Activated T-cell treated with anti-CD3 and anti-CD28 coated beads, Interleukin-2, amount 50 U/mL, for 72 hours (primary cell): Measurements from ENCODE around the gene PMPCB. TPM values are rescaled to one million over a fixed set of nuclear protein-coding genes. Genes with fewer than 3 reads are reported as not detected.
"Not testable (repeated sequence)": the region's sequence is repeated elsewhere in the genome, so short reads cannot be mapped to it uniquely, and the experiment has no call there.

Source experiments
- ATAC-seq, 2 donors: fragments of 150-1000 bp; cut with Tn5 transposase; replicated peaks in 1 of 2; 2 replicates each; pipeline ENCODE4 v1.10.0; 2021; ENCODE audit warnings: moderate library complexity in 2 of 2, mild to moderate bottlenecking in 1 of 2
- DNase-seq, 2 donors: peaks; one replicate each; pipeline ENCODE4 v3.0.0; 2021 to 2022; ENCODE audit warnings: mixed read lengths in 1 of 2
- H3K27ac Mint-ChIP-seq: one replicate; pipeline ENCODE4 v1.8.0; 2022; ENCODE audit warnings: mild to moderate bottlenecking, moderate library complexity, mixed read lengths
- H3K27me3 Mint-ChIP-seq: one replicate; pipeline ENCODE4 v1.8.0; 2022; ENCODE audit warnings: low read depth, mixed read lengths
- H3K36me3 Mint-ChIP-seq, 2 donors: one replicate each; pipeline ENCODE4 v1.8.0; 2022; ENCODE audit warnings: mixed read lengths in 2 of 2, mild to moderate bottlenecking in 1 of 2; ENCODE audit not compliant: insufficient read depth in 2 of 2
- H3K4me1 Mint-ChIP-seq: one replicate; pipeline ENCODE4 v1.8.0; 2022; ENCODE audit warnings: low read depth, mixed read lengths
- H3K4me3 Mint-ChIP-seq, 2 donors: one replicate each; pipeline ENCODE4 v1.8.0; 2022; ENCODE audit warnings: mild to moderate bottlenecking in 2 of 2, mixed read lengths in 2 of 2, moderate library complexity in 2 of 2
- H3K9me3 Mint-ChIP-seq, 2 donors: one replicate each; pipeline ENCODE4 v1.8.0; 2022; ENCODE audit warnings: mixed read lengths in 2 of 2
- total RNA-seq, 2 donors: library from RNA; stranded (reverse); gene quantifications; one replicate each; pipeline ENCODE4 v1.2.3, GENCODE V29; 2022

PMPCB gene, protein sequence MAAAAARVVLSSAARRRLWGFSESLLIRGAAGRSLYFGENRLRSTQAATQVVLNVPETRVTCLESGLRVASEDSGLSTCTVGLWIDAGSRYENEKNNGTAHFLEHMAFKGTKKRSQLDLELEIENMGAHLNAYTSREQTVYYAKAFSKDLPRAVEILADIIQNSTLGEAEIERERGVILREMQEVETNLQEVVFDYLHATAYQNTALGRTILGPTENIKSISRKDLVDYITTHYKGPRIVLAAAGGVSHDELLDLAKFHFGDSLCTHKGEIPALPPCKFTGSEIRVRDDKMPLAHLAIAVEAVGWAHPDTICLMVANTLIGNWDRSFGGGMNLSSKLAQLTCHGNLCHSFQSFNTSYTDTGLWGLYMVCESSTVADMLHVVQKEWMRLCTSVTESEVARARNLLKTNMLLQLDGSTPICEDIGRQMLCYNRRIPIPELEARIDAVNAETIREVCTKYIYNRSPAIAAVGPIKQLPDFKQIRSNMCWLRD
- 10 to 100 TPM; 89.7 to 96.1 TPM for total RNA-seq

DNA sequence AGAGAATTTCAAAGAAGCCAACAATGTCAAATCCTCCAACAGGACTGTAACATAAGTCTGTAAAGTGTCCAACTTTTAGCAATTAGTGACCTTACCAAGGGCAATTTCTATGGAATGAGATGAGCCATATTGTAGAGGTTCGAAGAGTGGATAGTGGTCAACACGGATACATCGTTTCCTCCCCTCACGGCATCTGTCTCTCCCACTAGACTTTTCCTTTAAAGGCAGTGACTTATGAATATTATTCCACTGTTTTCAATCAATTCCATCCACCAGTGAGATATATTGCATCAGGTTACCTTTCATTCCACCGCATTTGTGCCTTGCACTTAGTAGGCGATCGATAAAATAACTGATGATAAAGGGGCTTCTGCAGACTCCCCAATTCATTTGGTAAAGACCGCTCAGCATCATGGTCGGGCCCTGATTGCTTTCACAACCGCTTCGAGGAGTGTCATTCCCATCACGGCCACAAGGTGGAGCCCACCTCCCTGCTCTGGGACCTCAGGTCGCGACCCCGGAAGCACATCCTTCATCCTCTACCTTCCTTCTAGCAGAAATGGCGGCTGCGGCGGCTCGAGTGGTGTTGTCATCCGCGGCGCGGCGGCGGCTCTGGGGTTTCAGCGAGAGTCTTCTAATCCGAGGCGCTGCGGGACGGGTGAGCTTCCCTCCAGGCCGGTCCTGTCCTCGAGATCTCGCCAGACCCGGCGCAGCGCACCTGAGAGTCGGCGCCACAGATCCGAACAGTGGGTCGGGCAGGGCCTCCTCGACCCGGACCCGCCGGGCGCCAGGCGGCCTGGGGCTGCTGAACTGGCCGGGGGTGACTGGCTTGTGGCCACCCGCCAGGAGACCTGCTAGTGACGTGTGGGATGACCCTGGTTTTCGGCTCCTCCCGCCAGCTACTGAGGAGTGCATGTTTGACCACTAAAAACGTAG lies at the start of gene PMPCB:
Gene PMPCB (plus strand): TSS at position 535 of the 936 bp plus-strand sequence. CDS start 25 bp downstream, at position 560.
- Mint-ChIP-seq H3K4me3 (peak within 1 kb of the TSS; percentile 94 to 99), H3K36me3 (peaks cover 0 to 12% of the 10 kb centered on the region in 2 donors), H3K27ac (peak within 1 kb of the TSS; percentile 98), H3K9me3 (no peaks in the 10 kb centered on the region), H3K27me3 (no peaks in the 10 kb centered on the region), H3K4me1 (peaks cover 45% of the 10 kb centered on the region)
- ATAC-seq (peak; percentile 97), DNase-seq (peak; percentile 97 to 98)

DNA sequence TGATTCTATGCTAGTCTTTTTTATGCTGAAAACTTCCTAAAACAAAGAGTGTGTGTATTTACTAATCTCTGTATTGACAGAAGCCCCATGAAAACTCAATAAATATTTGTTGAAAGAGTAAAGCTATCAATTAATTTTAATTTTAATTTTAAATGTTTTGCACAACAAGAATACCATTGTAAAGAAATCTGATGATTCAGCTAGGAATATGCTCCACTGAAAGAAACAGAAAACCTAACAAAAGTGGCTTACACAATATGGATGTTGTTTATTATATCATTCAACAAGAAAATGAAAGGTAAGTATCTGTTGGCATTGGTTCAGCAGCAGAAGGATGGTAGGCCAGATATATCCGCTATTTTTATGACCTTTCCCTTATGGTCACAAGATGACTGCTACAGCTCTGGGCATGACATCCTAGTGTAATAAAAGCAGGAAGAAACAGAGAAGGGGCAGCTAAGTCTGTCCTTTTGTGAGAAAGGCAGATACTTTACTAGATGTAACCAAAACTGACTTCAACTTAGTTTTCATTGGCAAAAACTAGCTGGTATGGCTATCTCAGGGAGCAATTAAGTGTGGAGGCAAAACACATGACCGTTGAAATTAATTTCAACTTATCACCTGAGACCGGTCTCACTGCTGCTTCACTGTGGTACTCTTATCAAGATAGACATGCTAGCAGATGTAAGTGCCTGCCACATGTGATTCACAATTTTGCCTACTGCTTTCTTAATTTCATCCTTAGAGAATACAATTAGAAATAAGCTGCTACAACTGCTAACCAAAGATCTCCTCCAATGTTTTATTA lies 43.3 kb upstream of the PMPCB start:
- H3K4me3 Mint-ChIP-seq, H3K27me3 Mint-ChIP-seq, H3K4me1 Mint-ChIP-seq, DNase-seq, ATAC-seq, H3K36me3 Mint-ChIP-seq, H3K9me3 Mint-ChIP-seq, H3K27ac Mint-ChIP-seq: not testable (repeated sequence)

DNA sequence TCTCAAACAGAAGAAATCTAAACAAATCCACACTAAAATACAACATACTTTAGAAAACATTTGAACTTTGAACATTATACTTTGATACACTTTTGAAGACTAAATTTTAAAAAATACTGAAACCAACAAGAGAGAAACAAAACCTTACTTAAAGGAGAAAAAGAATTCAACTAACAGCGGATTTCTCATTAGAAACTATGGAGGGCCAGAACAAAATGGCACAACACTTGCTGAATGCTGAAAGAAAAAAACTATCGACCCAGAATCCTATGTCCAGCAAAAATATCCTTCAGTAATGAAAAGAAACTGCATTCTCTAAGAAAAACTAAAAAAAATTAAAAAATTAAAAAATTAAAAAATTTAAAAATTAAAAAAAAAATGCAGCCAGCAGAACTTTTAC lies 33.2 kb upstream of the PMPCB start:
- not testable (repeated sequence) for H3K27ac Mint-ChIP-seq, H3K36me3 Mint-ChIP-seq, H3K4me1 Mint-ChIP-seq, H3K4me3 Mint-ChIP-seq, ATAC-seq, DNase-seq, H3K9me3 Mint-ChIP-seq, H3K27me3 Mint-ChIP-seq

DNA sequence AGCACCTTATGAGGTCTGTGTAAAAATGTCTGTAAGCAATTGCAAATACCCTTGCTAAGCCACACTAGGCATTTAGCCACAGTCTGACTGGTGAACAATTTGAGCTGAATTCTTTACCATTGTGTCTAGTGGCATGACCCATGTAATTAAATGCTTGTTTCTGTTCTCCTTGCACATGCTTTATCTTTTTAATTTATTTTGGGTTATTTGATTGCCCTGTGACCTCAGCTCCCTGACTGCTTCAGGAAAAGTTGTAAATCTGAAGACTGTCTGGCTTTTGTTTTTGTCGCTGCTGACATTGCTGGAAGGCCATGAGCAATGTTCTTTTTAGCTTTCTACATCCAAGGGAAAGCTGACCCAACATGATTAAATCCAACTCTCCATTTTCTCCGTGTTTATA lies 31.0 kb upstream of the PMPCB start:
- H3K27me3 Mint-ChIP-seq, DNase-seq, H3K36me3 Mint-ChIP-seq, ATAC-seq, H3K9me3 Mint-ChIP-seq, H3K27ac Mint-ChIP-seq, H3K4me1 Mint-ChIP-seq, H3K4me3 Mint-ChIP-seq: not testable (repeated sequence)

DNA sequence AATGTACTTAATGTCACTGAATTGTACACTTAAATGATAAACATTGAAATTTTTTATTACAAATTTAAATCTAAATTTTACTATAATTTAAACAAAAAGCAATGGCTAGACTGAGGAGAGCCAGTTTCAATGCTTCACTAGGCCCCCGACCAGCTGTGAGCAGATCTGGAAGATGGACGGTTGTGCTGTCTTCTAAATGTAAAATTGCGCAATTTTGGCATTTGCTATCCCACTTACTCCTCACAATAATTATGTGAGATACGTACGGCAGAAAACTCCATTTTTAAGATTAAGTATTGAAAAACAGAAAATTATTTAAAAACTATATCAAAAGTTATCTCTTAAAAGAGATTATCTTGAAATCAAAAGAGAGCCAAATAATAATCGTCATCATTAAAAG lies 23.9 kb upstream of the PMPCB start:
- not testable (repeated sequence) for ATAC-seq, DNase-seq, H3K36me3 Mint-ChIP-seq, H3K27me3 Mint-ChIP-seq, H3K4me1 Mint-ChIP-seq, H3K9me3 Mint-ChIP-seq, H3K27ac Mint-ChIP-seq, H3K4me3 Mint-ChIP-seq

DNA sequence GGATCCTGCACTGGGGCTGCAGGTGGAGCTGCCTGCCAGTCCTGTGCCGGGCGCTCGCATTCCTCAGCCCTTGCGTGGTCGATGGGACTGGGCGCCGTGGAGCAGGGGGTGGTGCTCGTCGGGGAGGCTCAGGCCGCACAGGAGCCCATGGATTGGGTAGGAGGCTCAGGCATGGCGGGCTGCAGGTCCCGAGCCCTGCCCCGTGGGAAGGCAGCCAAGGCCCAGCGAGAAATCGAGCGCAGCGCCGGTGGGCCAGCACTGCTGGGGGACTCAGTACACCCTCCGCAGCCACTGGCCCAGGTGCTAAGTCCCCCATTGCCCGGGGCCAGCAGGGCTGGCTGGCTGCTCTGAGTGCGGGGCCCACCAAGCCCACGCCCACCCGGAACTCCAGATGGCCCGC lies 22.4 kb upstream of the PMPCB start:
- H3K36me3 Mint-ChIP-seq, H3K4me3 Mint-ChIP-seq, H3K9me3 Mint-ChIP-seq, H3K27me3 Mint-ChIP-seq, H3K27ac Mint-ChIP-seq, DNase-seq, H3K4me1 Mint-ChIP-seq, ATAC-seq: not testable (repeated sequence)

DNA sequence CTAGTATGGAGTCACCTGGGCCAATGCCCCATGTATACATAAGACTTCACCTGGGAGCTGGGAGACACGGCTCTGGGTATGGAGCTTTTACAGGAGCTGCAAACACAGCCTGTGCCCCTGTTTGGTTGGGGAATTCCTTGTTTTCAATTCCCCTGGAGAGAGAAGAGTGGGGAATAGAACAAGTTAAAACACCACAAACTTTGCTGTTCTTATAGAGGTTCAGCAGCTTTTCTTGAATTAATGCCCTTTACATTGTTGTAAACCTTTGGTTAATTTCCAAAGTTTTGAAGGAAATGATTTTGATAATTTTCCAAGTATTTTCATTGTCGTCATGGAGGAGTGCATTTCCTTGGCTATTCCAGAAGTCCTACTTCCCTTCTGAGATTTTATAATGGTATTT lies 19.0 kb upstream of the PMPCB start:
- H3K27me3 Mint-ChIP-seq, DNase-seq, H3K36me3 Mint-ChIP-seq, H3K27ac Mint-ChIP-seq, ATAC-seq, H3K9me3 Mint-ChIP-seq: not testable (repeated sequence)
- Mint-ChIP-seq H3K4me1 (peaks cover 15% of the 10 kb centered on the region), H3K4me3 (peak overlapping the region in 1 of 2 donors; percentile 57)

DNA sequence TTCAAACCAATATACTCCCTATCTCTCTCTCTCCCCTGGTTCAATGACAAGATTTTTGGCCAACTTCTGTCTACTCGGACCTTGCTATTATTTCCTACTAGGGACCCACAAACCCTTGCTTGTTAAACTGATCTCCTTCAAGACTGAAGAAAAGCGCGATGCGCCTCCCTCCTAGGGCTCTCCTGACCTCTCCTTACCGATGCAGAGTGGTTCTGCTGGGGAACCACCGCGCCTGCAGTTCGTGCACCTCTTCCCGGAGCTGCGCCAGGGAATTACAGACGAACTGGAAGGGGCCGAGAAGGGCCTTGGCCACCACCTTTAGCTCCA lies 17.6 kb upstream of the PMPCB start:
- peak; percentile 25 to 36 for ATAC-seq
- peaks cover 15% of the 10 kb centered on the region for H3K4me1 Mint-ChIP-seq
- H3K27ac Mint-ChIP-seq, result peak overlapping the region; percentile 27
- H3K9me3 Mint-ChIP-seq, H3K36me3 Mint-ChIP-seq, H3K27me3 Mint-ChIP-seq: not testable (repeated sequence)
- DNase-seq, result peak in 1 of 2 donors; percentile 21
- H3K4me3 Mint-ChIP-seq, result peak overlapping the region; percentile 89 to 96

DNA sequence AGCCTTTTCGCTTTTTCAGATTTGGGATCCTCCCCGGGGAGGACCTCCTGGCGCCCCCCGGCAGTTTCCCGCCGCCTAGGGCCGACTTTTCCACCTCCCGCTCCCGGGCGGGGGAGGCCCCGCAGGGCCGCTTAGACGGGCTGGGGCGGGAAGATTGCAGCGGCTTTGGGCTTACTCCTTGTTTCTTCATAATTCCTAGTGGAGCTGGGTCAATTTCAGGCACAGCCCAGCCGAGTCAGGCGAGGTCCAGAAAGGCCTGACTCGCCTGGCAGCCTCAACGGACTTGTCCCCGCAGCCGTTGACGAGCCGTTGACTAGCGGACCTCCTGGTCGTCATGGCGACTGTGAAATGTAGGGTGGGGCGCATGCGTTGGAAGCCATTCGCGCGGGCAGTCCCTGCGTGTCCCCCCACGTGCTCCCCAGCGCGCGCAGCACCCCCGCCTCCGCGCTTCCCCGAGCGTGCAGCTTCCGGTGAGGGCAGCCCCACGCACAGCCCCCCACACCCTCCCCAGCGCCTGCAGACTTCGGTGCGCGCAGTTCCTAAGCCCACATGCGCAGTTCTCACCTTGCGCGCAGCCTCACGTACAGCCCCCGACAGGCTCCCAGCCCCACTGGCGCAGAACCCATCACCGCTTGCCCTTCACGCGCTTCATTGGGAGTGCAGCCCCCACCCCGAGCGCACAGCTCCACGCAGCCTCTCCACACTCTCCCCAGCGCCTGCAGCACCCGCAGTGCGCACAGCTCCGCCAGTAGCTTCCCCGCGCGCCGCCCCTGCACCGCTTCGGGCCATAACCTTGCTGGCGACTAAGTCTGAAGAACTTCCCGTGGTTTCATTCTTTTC lies 17.1 kb upstream of the PMPCB start:
- peaks cover 15% of the 10 kb centered on the region for H3K4me1 Mint-ChIP-seq
- H3K27ac Mint-ChIP-seq, result peak overlapping the region; percentile 92
- ATAC-seq (peak; percentile 94 to 95), DNase-seq (peak; percentile 87 to 91)
- not testable (repeated sequence) for H3K9me3 Mint-ChIP-seq, H3K27me3 Mint-ChIP-seq, H3K36me3 Mint-ChIP-seq
- peak overlapping the region; percentile 89 to 96 for H3K4me3 Mint-ChIP-seq

DNA sequence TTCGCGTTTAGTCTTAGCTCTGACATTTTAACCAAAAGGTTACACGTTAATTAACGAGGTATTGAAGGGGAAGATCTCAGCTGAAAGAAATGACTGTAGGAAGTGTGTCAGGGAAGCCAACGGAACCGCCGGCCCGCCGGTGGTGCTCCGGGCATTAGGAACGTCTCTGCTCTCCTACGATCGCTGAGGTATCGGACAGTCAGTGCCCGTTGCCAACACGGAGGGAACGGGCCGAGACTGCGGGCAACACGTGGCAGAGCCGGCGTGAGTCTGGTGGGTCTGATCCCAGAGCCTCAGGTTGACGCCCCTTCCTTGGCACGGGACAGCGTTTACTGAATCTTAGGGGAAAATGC lies 16.5 kb upstream of the PMPCB start:
- peak; percentile 9 to 22 for DNase-seq
- Mint-ChIP-seq H3K27ac (peak overlapping the region; percentile 42), H3K4me3 (peak overlapping the region; percentile 89 to 96), H3K4me1 (peaks cover 15% of the 10 kb centered on the region)
- not testable (repeated sequence) for H3K27me3 Mint-ChIP-seq, H3K9me3 Mint-ChIP-seq, H3K36me3 Mint-ChIP-seq, ATAC-seq

DNA sequence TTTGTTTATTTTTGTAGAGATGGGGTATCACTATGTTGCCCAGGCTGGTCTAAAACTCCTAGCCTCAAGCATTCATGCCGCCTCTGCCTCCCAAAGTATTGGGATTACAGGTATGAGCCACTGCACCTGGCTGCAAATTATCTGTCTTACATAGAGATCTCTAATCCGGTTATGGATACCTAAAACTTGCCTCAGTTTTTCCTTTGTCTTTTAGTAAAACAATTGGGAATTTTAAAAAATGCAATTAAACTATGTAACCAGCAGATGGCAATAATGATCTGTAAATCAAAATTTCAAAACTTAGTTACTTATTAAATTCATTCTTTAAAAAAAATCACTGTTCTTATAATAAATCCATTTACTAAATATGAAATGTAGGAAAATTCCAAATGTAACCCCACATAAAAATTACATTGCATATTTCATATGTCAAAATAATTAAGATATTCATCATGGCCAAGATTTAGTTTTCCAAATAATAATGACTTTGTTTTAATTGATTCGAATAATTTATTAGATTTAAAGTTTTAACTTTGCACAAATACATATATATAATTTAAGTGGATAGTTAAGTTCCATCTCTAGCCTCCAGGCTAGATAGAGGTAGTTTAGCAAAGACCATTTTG lies 14.3 kb upstream of the PMPCB start:
- not testable (repeated sequence) for H3K36me3 Mint-ChIP-seq

DNA sequence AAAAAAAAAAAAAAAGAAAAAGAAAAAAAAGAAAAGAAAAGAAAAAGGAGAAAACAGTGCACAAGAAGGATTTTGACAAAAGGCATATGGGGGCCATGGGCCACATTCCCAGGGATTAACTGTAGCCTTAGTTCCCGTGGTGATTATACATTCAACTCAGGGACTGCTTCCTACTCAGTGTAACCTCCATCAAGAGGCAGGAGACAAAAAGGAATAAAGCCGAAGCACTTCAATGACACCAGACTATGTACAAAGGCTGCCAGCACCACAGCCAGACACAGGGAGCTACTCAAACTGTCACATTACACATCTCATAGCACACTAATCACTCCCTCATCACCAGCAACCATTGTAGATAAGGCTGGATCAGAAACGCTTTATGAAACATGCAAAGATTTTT lies 5.1 kb upstream of the PMPCB start:
- no peaks in the 10 kb centered on the region for H3K36me3 Mint-ChIP-seq
- no peaks in the 10 kb centered on the region for H3K9me3 Mint-ChIP-seq
- no peaks in the 10 kb centered on the region for H3K27me3 Mint-ChIP-seq
- no peak overlapping the region for H3K4me3 Mint-ChIP-seq
- peaks cover 15% of the 10 kb centered on the region for H3K4me1 Mint-ChIP-seq
- no peak overlapping the region for H3K27ac Mint-ChIP-seq
- DNase-seq (no peak), ATAC-seq (no peak)

More for the DNA sequence above, 14.3 kb upstream of the PMPCB start:
- H3K27me3 Mint-ChIP-seq, H3K9me3 Mint-ChIP-seq, ATAC-seq, DNase-seq, H3K4me3 Mint-ChIP-seq, H3K27ac Mint-ChIP-seq: not testable (repeated sequence)
- H3K4me1 Mint-ChIP-seq, result peaks cover 15% of the 10 kb centered on the region
